ENCODE measurements around the gene DAO.

DNA sequence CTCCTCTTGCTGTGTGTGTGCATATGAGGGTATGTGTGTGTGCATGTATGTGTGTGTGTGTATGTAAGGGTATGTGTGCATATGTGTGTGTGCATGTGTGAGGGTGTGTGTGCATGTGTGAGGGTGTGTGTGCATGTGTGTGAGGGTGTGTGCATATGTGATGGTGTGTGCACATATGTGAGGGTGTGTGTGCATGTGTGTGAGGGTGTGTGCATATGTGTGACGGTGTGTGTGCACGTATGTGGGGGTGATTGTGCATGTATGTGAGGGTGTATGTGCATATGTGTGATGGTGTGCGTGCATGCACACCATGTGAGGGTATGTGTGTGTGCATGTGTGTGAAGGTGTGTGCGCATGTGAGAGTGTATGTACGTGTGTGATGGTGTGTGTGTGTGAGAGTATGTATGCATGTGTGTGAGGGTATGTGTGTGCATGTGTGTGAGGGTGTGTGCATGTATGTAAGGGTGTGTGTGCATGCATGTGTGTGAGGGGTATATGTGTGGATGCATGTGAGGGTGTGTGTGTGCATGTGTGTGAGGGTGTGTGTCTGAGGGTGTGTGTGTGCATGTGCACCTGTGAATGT, 15.4 kb downstream of the DAO start:
- TF ChIP-seq, protein P1, sequence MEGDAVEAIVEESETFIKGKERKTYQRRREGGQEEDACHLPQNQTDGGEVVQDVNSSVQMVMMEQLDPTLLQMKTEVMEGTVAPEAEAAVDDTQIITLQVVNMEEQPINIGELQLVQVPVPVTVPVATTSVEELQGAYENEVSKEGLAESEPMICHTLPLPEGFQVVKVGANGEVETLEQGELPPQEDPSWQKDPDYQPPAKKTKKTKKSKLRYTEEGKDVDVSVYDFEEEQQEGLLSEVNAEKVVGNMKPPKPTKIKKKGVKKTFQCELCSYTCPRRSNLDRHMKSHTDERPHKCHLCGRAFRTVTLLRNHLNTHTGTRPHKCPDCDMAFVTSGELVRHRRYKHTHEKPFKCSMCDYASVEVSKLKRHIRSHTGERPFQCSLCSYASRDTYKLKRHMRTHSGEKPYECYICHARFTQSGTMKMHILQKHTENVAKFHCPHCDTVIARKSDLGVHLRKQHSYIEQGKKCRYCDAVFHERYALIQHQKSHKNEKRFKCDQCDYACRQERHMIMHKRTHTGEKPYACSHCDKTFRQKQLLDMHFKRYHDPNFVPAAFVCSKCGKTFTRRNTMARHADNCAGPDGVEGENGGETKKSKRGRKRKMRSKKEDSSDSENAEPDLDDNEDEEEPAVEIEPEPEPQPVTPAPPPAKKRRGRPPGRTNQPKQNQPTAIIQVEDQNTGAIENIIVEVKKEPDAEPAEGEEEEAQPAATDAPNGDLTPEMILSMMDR (IDR thresholded peaks at IDR 0.05), result no peak
- no peak for TF ChIP-seq POLR2A (IDR thresholded peaks at IDR 0.05)

Data from testis (tissue), 2 donors.